Neural cell (in vitro differentiated cells): ENCODE data around the gene LRRC71.

Experiments
- CTCF ChIP-seq: fragments of 450-650 bp; IDR thresholded peaks from 2 replicates; pipeline ENCODE4 v1.5.1; 2014; ENCODE audit warnings: antibody characterized with exemption, mild to moderate bottlenecking, moderate library complexity; ENCODE audit not compliant: poor library complexity, severe bottlenecking
- EP300 ChIP-seq: fragments of 450-650 bp; conservative IDR thresholded peaks from 2 replicates; pipeline ENCODE4 v1.6.1; 2014; ENCODE audit warnings: antibody characterized with exemption, mild to moderate bottlenecking, moderate library complexity; ENCODE audit not compliant: poor library complexity, severe bottlenecking
- EZH2 ChIP-seq: fragments of 200-600, 300-800 bp; shearing (Covaris generic), sonication (generic); IDR thresholded peaks from 2 replicates; pipeline ENCODE4 v1.6.1; 2014; ENCODE audit warnings: antibody characterized with exemption, low read length, borderline replicate concordance, mild to moderate bottlenecking; ENCODE audit not compliant: insufficient read depth, poor library complexity, severe bottlenecking
- MXI1 ChIP-seq: fragments of 450-650 bp; conservative IDR thresholded peaks from 2 replicates; pipeline ENCODE4 v1.6.1; 2014; ENCODE audit warnings: antibody characterized with exemption, mild to moderate bottlenecking; ENCODE audit not compliant: poor library complexity, severe bottlenecking
- POLR2AphosphoS5 ChIP-seq: IDR thresholded peaks from 2 replicates; pipeline ENCODE4 v1.6.1; 2012
- RAD21 ChIP-seq: fragments of 450-650 bp; conservative IDR thresholded peaks from 2 replicates; pipeline ENCODE4 v1.6.1; 2014; ENCODE audit warnings: antibody characterized with exemption, mild to moderate bottlenecking, moderate library complexity
- REST ChIP-seq: IDR thresholded peaks from 2 replicates; pipeline ENCODE4 v1.6.1; 2012; ENCODE audit warnings: borderline replicate concordance
- SMC3 ChIP-seq: fragments of 450-650 bp; conservative IDR thresholded peaks from 2 replicates; pipeline ENCODE4 v1.6.1; 2014; ENCODE audit warnings: antibody characterized with exemption, mild to moderate bottlenecking, moderate library complexity; ENCODE audit not compliant: poor library complexity
- TAF1 ChIP-seq: IDR thresholded peaks from 2 replicates; pipeline ENCODE4 v1.6.1; 2012; ENCODE audit warnings: low read depth

- TF ChIP-seq CTCF: no peak
- TF ChIP-seq EZH2: no peak
- TF ChIP-seq TAF1: no peak
- TF ChIP-seq RAD21: no peak
- TF ChIP-seq POLR2AphosphoS5: no peak
- no peak for TF ChIP-seq EP300
- TF ChIP-seq REST: no peak
- TF ChIP-seq MXI1: no peak
- no peak for TF ChIP-seq SMC3
These were observed 49.1 kb downstream of the LRRC71 start for GRCh38 chr1:156969496-156969895.
